ENCODE data around the gene GOLPH3.

- TF ChIP-seq CTCF (IDR thresholded peaks at IDR 0.05), result no peak
- no peak for TF ChIP-seq POLR2A (IDR thresholded peaks at IDR 0.05)
Observed at GRCh38 chr5:32153723-32154122, 20.4 kb downstream of the GOLPH3 start.
